ENCODE measurements around the gene CAPN11.

DNA sequence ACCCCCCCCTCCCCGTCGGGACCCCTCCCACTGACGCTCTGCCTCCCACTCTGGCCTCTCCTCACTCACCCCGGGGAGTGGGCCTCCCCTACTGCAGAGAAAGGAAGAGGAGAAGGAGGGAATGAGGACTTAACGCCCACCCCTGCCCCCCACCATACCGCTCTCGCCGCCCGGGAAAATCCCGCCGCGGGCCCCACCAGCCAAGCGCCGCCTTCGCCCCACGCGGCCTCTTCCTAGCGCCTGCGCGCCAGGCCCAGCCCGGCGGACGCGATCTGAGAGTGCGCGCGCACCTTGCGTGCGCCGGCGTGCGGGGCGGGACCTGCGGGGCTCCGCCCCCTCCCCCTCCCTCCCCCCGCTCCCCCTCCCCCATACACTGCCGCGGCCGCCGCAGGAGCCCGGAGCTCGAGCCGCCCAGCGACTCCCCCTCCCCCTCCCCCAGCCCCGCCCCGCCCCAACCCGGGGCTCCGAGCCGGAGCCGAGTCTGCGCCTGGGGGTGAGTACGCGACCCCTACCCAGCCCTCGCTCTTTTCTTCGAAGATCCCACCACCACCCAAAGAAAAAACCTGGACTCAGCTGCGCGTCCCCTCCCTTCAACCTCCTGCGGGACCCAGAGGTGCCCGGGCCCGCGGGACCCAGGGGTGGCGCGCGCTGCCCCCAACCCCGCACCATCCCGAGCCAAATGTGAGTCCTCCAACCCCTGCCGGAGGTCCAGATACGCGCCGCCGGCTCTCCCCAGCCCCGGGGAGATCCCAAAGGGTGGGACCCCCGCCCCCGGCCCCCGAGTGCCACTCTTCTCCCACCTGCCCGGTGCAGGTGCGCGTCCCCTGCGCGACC, 31.2 kb upstream of the CAPN11 start, which contains the start of the genes MRPL14 and TMEM63B:
- TF ChIP-seq POLR2AphosphoS5 (IDR thresholded peaks at IDR 0.05; ENCODE audit: low read depth), result peak; percentile 86
- TF ChIP-seq, protein P1, sequence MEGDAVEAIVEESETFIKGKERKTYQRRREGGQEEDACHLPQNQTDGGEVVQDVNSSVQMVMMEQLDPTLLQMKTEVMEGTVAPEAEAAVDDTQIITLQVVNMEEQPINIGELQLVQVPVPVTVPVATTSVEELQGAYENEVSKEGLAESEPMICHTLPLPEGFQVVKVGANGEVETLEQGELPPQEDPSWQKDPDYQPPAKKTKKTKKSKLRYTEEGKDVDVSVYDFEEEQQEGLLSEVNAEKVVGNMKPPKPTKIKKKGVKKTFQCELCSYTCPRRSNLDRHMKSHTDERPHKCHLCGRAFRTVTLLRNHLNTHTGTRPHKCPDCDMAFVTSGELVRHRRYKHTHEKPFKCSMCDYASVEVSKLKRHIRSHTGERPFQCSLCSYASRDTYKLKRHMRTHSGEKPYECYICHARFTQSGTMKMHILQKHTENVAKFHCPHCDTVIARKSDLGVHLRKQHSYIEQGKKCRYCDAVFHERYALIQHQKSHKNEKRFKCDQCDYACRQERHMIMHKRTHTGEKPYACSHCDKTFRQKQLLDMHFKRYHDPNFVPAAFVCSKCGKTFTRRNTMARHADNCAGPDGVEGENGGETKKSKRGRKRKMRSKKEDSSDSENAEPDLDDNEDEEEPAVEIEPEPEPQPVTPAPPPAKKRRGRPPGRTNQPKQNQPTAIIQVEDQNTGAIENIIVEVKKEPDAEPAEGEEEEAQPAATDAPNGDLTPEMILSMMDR (IDR thresholded peaks at IDR 0.05; ENCODE audit: insufficient read depth, low read length), result no peak

Measured in HL-60 (cell line).